ENCODE results near the gene ATG2A. TPM values are rescaled to one million over a fixed set of nuclear protein-coding genes. Genes with fewer than 3 reads are reported as not detected.

Gene ATG2A
- total RNA-seq, 1 experiment from 2014 or later = 24.7 TPM

DNA sequence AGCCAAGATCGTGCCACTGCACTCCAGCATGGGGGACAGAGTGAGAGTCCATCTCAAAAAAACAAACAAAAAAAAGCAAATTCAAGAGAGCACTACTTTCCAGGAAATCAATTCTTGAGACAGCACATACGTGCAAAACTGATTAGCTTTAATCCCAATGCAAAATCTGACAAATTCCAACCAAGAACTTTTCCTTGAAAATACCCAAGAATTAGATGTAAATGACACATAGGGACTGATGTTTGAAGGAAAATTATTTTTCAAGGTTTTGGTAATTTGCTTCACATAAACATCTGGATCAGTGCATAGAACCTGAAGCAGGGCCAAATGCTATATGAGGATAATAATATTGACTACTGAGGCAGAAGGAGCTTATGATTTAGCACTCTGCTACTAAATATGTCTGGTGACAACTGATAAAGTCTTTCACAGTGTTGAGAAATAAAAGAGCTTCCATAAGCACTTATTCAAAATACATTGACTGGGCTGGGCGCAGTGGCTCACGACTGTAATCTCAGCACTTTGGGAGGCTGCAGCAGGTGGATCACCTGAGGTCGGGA, 46.1 kb upstream of the ATG2A start:
- no TSS peak for BruUV-seq (replicated peaks)
- Histone ChIP-seq H3K9ac (ENCODE audit: low read length) (no peak overlapping the region), H3K36me3 (ENCODE audit: control insufficient read depth in 1 of 2, insufficient read depth in 2 of 2, low read length in 2 of 2) (no peaks in the 10 kb centered on the region), H3K9me2 (ENCODE audit: insufficient read depth) (no peaks in the 10 kb centered on the region), H2AFZ (ENCODE audit: low read depth, low read length, poor library complexity, severe bottlenecking) (no peak overlapping the region), H3K9me3 (ENCODE audit: control insufficient read depth in 1 of 2, insufficient read depth in 1 of 2, low read depth in 1 of 2, low read length in 2 of 2) (no peaks in the 10 kb centered on the region), H3K4me2 (ENCODE audit: low read length) (no peak overlapping the region), H3K27me3 (ENCODE audit: insufficient read depth, low read length) (no peaks in the 10 kb centered on the region), H3K27ac (ENCODE audit: low read depth, low read length) (no peak overlapping the region), H3K79me2 (ENCODE audit: insufficient read depth, low read length) (no peaks in the 10 kb centered on the region), H3K4me3 (replicated peaks in 1 of 2; ENCODE audit: low read depth in 1 of 2, low read length in 2 of 2) (no peak overlapping the region), H3K4me1 (ENCODE audit: control insufficient read depth in 1 of 2, insufficient read depth in 2 of 2, low read length in 2 of 2) (no peaks in the 10 kb centered on the region), H4K20me1 (ENCODE audit: insufficient read depth) (no peaks in the 10 kb centered on the region)
- no peak for ATAC-seq
- CTCF ChIA-PET = no interaction called here
- no peak for DNase-seq (ENCODE audit: low read depth, low spot score)
- RAD21 ChIA-PET (ENCODE audit: low non-redundant PET in 1 of 2, low total read pairs in 2 of 2, uncharacterized antibody in 2 of 2, unreplicated experiment in 2 of 2) = no interaction called here
- TF ChIP-seq RAD21 (IDR thresholded peaks at IDR 0.05; ENCODE audit: low read depth) (no peak), CBX3 (IDR thresholded peaks at IDR 0.05; ENCODE audit: low read depth) (no peak), POLR2A (IDR thresholded peaks at IDR 0.05; ENCODE audit: borderline replicate concordance, extremely low read depth, insufficient read depth, insufficient read length) (no peak), SIN3A (IDR thresholded peaks at IDR 0.05; ENCODE audit: low read depth) (no peak), ZFX (IDR thresholded peaks at IDR 0.05) (no peak), SP1 (IDR thresholded peaks at IDR 0.05; ENCODE audit: low read depth) (no peak), EGR1 (IDR thresholded peaks at IDR 0.05; ENCODE audit: low read depth) (no peak), EZH2 (IDR thresholded peaks at IDR 0.05) (no peak), SRF (IDR thresholded peaks at IDR 0.05; ENCODE audit: low read depth) (no peak)
- TF ChIP-seq, protein P1, sequence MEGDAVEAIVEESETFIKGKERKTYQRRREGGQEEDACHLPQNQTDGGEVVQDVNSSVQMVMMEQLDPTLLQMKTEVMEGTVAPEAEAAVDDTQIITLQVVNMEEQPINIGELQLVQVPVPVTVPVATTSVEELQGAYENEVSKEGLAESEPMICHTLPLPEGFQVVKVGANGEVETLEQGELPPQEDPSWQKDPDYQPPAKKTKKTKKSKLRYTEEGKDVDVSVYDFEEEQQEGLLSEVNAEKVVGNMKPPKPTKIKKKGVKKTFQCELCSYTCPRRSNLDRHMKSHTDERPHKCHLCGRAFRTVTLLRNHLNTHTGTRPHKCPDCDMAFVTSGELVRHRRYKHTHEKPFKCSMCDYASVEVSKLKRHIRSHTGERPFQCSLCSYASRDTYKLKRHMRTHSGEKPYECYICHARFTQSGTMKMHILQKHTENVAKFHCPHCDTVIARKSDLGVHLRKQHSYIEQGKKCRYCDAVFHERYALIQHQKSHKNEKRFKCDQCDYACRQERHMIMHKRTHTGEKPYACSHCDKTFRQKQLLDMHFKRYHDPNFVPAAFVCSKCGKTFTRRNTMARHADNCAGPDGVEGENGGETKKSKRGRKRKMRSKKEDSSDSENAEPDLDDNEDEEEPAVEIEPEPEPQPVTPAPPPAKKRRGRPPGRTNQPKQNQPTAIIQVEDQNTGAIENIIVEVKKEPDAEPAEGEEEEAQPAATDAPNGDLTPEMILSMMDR (IDR thresholded peaks at IDR 0.05 in 2 of 3, conservative IDR thresholded peaks at IDR 0.05 in 1 of 3; ENCODE audit: borderline replicate concordance in 1 of 3, insufficient read depth in 1 of 3, low read depth in 2 of 3, low read length in 2 of 3) = no peak
- intact Hi-C loops (cut with micrococcal nuclease) = no loop called here
- POLR2A ChIA-PET = no interaction called here

DNA sequence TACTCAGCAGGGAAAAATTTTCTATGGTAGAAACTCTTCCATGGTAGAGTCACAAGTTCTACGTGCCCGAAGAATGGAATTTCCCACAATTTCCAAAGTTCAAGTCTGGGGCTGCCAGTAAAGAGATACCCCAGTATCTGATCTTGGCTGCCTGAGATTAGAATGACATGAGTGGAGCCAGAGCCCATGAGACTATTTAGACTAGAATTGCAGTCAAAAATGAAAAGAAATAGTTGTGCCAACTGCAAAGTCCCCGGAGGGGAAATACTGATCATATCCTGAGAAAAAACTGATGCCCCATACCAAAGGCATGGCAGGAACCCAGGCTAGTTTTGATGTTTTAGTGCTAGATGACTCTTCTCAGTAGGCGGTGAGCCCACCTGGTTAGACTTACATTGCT, 43.7 kb upstream of the ATG2A start:
- ATAC-seq (no peak), DNase-seq (ENCODE audit: low read depth, low spot score) (no peak)
- Histone ChIP-seq H3K4me1 (ENCODE audit: control insufficient read depth in 1 of 2, insufficient read depth in 2 of 2, low read length in 2 of 2) (no peaks in the 10 kb centered on the region), H3K36me3 (ENCODE audit: control insufficient read depth in 1 of 2, insufficient read depth in 2 of 2, low read length in 2 of 2) (no peaks in the 10 kb centered on the region), H3K27ac (ENCODE audit: low read depth, low read length) (no peak overlapping the region), H3K4me2 (ENCODE audit: low read length) (no peak overlapping the region), H3K9me2 (ENCODE audit: insufficient read depth) (no peaks in the 10 kb centered on the region), H4K20me1 (ENCODE audit: insufficient read depth) (no peaks in the 10 kb centered on the region), H3K9me3 (ENCODE audit: control insufficient read depth in 1 of 2, insufficient read depth in 1 of 2, low read depth in 1 of 2, low read length in 2 of 2) (no peaks in the 10 kb centered on the region), H3K9ac (ENCODE audit: low read length) (no peak overlapping the region), H2AFZ (ENCODE audit: low read depth, low read length, poor library complexity, severe bottlenecking) (no peak overlapping the region), H3K27me3 (ENCODE audit: insufficient read depth, low read length) (no peaks in the 10 kb centered on the region), H3K79me2 (ENCODE audit: insufficient read depth, low read length) (no peaks in the 10 kb centered on the region), H3K4me3 (replicated peaks in 1 of 2; ENCODE audit: low read depth in 1 of 2, low read length in 2 of 2) (no peak overlapping the region)
- TF ChIP-seq EZH2 (IDR thresholded peaks at IDR 0.05) = no peak
- no peak for TF ChIP-seq EZH2phosphoT487 (IDR thresholded peaks at IDR 0.05; ENCODE audit: borderline replicate concordance)
- no peak for TF ChIP-seq YY1 (IDR thresholded peaks at IDR 0.05; ENCODE audit: extremely low read depth, insufficient replicate concordance, low read depth, low read length)
- no peak for TF ChIP-seq ZFX (IDR thresholded peaks at IDR 0.05)
- TF ChIP-seq TCF7L2 (IDR thresholded peaks at IDR 0.05; ENCODE audit: borderline replicate concordance, extremely low read depth, insufficient read depth, insufficient read length) = no peak
- no peak for TF ChIP-seq ZNF274 (IDR thresholded peaks at IDR 0.05; ENCODE audit: low read depth, low read length)
- no peak for TF ChIP-seq ELF1 (IDR thresholded peaks at IDR 0.05; ENCODE audit: borderline replicate concordance, low read depth)
- no peak for TF ChIP-seq POLR2AphosphoS5 (IDR thresholded peaks at IDR 0.05; ENCODE audit: low read depth, low read length)
- TF ChIP-seq, protein P1 (IDR thresholded peaks at IDR 0.05 in 2 of 3, conservative IDR thresholded peaks at IDR 0.05 in 1 of 3; ENCODE audit: borderline replicate concordance in 1 of 3, insufficient read depth in 1 of 3, low read depth in 2 of 3, low read length in 2 of 3) = no peak
- no peak for TF ChIP-seq SRF (IDR thresholded peaks at IDR 0.05; ENCODE audit: low read depth)
- BruUV-seq (replicated peaks) = no TSS peak
- ChIA-PET POLR2A (no interaction called here), CTCF (no interaction called here), RAD21 (ENCODE audit: low non-redundant PET in 1 of 2, low total read pairs in 2 of 2, uncharacterized antibody in 2 of 2, unreplicated experiment in 2 of 2) (no interaction called here)
- intact Hi-C loops (cut with micrococcal nuclease) = no loop called here

All from HCT116 (cell line).